Activated naive CD8-positive, alpha-beta T cell (primary cell): ENCODE results near the gene TMEM179.

Experiments
- H3K27ac Mint-ChIP-seq: one replicate; pipeline ENCODE4 v1.8.0; 2021; ENCODE audit warnings: mixed read lengths
- H3K27me3 Mint-ChIP-seq: one replicate; pipeline ENCODE4 v1.8.0; 2021; ENCODE audit warnings: mixed read lengths
- H3K36me3 Mint-ChIP-seq: one replicate; pipeline ENCODE4 v1.8.0; 2021; ENCODE audit warnings: mixed read lengths
- H3K4me1 Mint-ChIP-seq: one replicate; pipeline ENCODE4 v1.8.0; 2021; ENCODE audit warnings: low read depth, mixed read lengths
- H3K4me3 Mint-ChIP-seq: one replicate; pipeline ENCODE4 v1.8.0; 2021; ENCODE audit warnings: mild to moderate bottlenecking, mixed read lengths
- H3K9me3 Mint-ChIP-seq: one replicate; pipeline ENCODE4 v1.8.0; 2021; ENCODE audit warnings: low read depth, mixed read lengths

TMEM179 gene

DNA sequence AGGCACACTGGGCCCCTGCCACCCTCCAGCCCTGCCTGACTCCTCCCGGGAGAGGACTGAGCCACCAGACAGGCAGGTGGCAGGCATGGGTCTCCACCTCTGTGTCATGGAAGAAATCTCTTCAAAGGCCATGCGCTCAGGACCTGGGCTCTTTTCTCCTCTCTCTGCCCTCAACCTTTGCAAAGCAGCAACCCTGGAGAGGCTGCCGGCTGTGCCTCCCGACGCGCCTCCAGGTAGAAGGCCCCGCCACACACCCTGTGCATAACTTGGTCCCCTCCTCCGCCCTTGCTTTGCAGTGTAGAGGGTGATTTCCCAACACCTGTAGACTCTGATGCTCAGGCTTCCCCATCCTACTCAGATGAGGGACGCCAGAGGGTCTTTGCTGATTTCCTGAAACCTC, 28.2 kb upstream of the TMEM179 start:
- H3K4me3 Mint-ChIP-seq = no peak overlapping the region
- H3K36me3 Mint-ChIP-seq = peaks cover 10% of the 10 kb centered on the region

GRCh38 chr14:104624939-104625338, 20.4 kb upstream of the TMEM179 start:
- H3K4me1 Mint-ChIP-seq = no peaks in the 10 kb centered on the region
- peaks cover 20% of the 10 kb centered on the region for H3K27me3 Mint-ChIP-seq
- H3K27ac Mint-ChIP-seq = no peak overlapping the region
- peaks cover 13% of the 10 kb centered on the region for H3K36me3 Mint-ChIP-seq
- no peak overlapping the region for H3K4me3 Mint-ChIP-seq
- peaks cover 17% of the 10 kb centered on the region for H3K9me3 Mint-ChIP-seq

More for the DNA sequence above, 28.2 kb upstream of the TMEM179 start:
- Mint-ChIP-seq H3K27me3 (peaks cover 3% of the 10 kb centered on the region), H3K4me1 (no peaks in the 10 kb centered on the region), H3K9me3 (peaks cover 8% of the 10 kb centered on the region), H3K27ac (no peak overlapping the region)

- Mint-ChIP-seq H3K27ac (no peak overlapping the region), H3K36me3 (no peaks in the 10 kb centered on the region), H3K9me3 (no peaks in the 10 kb centered on the region), H3K27me3 (peaks cover 17% of the 10 kb centered on the region), H3K4me3 (no peak overlapping the region), H3K4me1 (peaks cover under 1% of the 10 kb centered on the region)
Observed at GRCh38 chr14:104614126-104614812, 9.7 kb upstream of the TMEM179 start.

DNA sequence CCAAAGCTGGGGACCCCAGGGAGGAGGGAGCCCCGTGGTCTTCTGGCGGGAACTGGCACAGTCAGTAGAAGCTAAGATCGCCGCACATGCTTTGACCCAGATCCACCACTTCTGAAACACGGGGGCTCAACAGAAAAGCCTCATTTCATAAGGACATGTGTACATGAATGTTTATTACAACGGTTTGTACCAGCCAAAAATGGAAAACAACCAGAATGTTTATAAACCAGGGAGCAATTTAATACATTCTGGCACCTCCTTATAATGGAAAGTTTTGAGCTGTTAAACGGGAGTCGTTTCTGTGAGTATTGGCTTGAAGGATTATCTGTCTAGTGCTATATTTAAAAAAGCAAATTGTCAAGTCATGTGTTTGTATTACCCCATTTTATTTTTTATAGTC, 7.3 kb upstream of the TMEM179 start:
- H3K36me3 Mint-ChIP-seq = no peaks in the 10 kb centered on the region
- no peak overlapping the region for H3K27ac Mint-ChIP-seq
- H3K9me3 Mint-ChIP-seq = no peaks in the 10 kb centered on the region
- H3K4me1 Mint-ChIP-seq = no peaks in the 10 kb centered on the region
- peaks cover 7% of the 10 kb centered on the region for H3K27me3 Mint-ChIP-seq
- H3K4me3 Mint-ChIP-seq = no peak overlapping the region

DNA sequence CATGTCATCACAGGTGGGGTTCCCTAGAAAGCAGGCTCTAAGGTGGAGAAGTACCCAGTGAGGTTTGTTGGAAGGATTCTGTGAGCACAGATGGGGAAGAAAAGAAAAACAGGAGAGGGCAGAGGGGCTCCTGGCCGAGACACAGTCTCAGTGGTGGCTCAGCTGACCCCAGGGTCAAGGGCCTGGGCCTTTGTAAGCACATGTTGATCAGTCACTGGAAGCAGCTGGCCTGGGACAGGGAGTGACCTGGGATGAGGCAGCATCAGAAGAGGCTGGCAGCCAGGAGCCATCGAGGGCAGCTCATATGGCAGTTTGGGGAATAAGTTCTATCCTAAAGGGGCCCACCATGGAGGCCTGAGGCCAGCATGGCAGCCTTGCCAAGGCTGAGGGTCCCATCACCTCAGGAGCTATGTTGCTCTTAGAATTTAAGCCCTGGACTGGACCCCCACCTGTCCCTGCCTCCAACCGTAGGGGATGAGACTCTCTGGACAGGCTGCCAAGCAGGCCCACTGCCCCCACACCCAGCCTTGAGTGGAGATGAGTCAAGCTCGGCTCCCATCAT, 6.3 kb upstream of the TMEM179 start:
- H3K27me3 Mint-ChIP-seq = peaks cover 9% of the 10 kb centered on the region
- no peaks in the 10 kb centered on the region for H3K36me3 Mint-ChIP-seq
- no peak overlapping the region for H3K27ac Mint-ChIP-seq
- H3K4me1 Mint-ChIP-seq = no peaks in the 10 kb centered on the region
- H3K4me3 Mint-ChIP-seq = no peak overlapping the region
- H3K9me3 Mint-ChIP-seq = no peaks in the 10 kb centered on the region

DNA sequence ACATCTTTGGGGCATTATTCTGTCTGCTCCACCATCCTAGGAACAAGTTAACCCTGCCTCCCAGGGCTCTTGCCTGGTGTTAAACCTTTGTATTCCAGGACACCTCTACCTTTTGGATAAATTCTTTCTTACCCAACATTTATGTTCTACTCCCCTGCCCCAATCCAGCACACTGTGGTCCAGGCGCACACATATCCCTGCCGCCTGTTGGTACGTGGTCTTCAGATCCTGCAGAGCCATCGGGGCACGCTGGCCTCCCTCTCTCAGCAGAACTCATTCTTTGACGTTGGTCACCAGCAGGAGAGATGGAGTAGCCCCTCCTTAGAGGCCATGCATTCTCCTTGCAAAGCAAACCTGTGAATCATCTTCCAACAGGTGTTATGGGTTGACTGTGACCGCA, 5.1 kb upstream of the TMEM179 start:
- Mint-ChIP-seq H3K27me3 (peaks cover 14% of the 10 kb centered on the region), H3K4me3 (no peak overlapping the region), H3K27ac (no peak overlapping the region), H3K9me3 (no peaks in the 10 kb centered on the region), H3K4me1 (peaks cover 1% of the 10 kb centered on the region), H3K36me3 (no peaks in the 10 kb centered on the region)

- Mint-ChIP-seq H3K4me3 (no peak overlapping the region), H3K36me3 (no peaks in the 10 kb centered on the region), H3K27ac (no peak overlapping the region), H3K27me3 (peaks cover 22% of the 10 kb centered on the region), H3K9me3 (no peaks in the 10 kb centered on the region), H3K4me1 (peaks cover 2% of the 10 kb centered on the region)
Observed at GRCh38 chr14:104603711-104604401, 716 bp downstream of the TMEM179 start.

- Mint-ChIP-seq H3K27ac (no peak overlapping the region), H3K4me1 (peaks cover 2% of the 10 kb centered on the region), H3K36me3 (no peaks in the 10 kb centered on the region), H3K27me3 (peaks cover 24% of the 10 kb centered on the region), H3K9me3 (no peaks in the 10 kb centered on the region), H3K4me3 (no peak overlapping the region)
Observed at GRCh38 chr14:104602933-104603325, 1.6 kb downstream of the TMEM179 start.

GRCh38 chr14:104602315-104602932, 2.1 kb downstream of the TMEM179 start:
- no peaks in the 10 kb centered on the region for H3K36me3 Mint-ChIP-seq
- H3K27ac Mint-ChIP-seq = no peak overlapping the region
- H3K9me3 Mint-ChIP-seq = no peaks in the 10 kb centered on the region
- peaks cover 2% of the 10 kb centered on the region for H3K4me1 Mint-ChIP-seq
- no peak overlapping the region for H3K4me3 Mint-ChIP-seq
- peaks cover 24% of the 10 kb centered on the region for H3K27me3 Mint-ChIP-seq

- no peaks in the 10 kb centered on the region for H3K9me3 Mint-ChIP-seq
- peaks cover 2% of the 10 kb centered on the region for H3K4me1 Mint-ChIP-seq
- H3K27me3 Mint-ChIP-seq = peaks cover 22% of the 10 kb centered on the region
- H3K27ac Mint-ChIP-seq = no peak overlapping the region
- H3K4me3 Mint-ChIP-seq = no peak overlapping the region
- no peaks in the 10 kb centered on the region for H3K36me3 Mint-ChIP-seq
Observed at GRCh38 chr14:104601786-104602185, 2.8 kb downstream of the TMEM179 start.

GRCh38 chr14:104600805-104601204, 3.8 kb downstream of the TMEM179 start:
- Mint-ChIP-seq H3K27ac (no peak overlapping the region), H3K4me1 (peaks cover 2% of the 10 kb centered on the region), H3K9me3 (no peaks in the 10 kb centered on the region), H3K4me3 (no peak overlapping the region), H3K27me3 (peaks cover 17% of the 10 kb centered on the region), H3K36me3 (no peaks in the 10 kb centered on the region)

DNA sequence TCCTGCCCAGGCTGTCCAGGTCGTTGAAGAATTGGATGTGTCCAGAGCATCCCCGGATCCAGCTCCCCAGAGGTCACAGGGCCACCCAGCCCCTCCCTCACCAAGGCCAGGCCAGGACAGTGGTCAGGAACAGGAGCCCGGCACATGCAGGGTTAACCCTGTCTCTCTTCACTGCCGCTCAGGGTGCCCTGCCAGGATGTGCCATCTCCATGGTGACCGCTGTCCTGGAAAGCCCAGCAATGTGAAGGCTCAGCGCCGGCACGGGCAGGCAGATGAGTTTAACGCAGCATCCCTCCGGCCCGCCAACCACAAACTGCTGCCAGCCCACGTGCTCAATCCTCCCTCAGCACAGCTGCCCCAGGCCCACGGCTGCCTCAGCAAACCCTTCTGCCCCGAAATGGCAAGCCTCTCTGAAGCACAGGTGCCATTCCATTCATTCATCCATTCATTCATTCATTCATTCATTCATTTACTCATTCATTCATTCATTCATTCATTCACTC, 4.4 kb downstream of the TMEM179 start:
- Mint-ChIP-seq H3K27me3 (peaks cover 14% of the 10 kb centered on the region), H3K4me3 (no peak overlapping the region)

GRCh38 chr14:104599446-104599845, 5.1 kb downstream of the TMEM179 start:
- Mint-ChIP-seq H3K4me3 (no peak overlapping the region), H3K36me3 (no peaks in the 10 kb centered on the region), H3K4me1 (peaks cover 1% of the 10 kb centered on the region), H3K27ac (no peak overlapping the region), H3K27me3 (peaks cover 12% of the 10 kb centered on the region), H3K9me3 (no peaks in the 10 kb centered on the region)

More for the DNA sequence above, 4.4 kb downstream of the TMEM179 start:
- H3K36me3 Mint-ChIP-seq = no peaks in the 10 kb centered on the region
- H3K27ac Mint-ChIP-seq = no peak overlapping the region
- H3K4me1 Mint-ChIP-seq = peaks cover 1% of the 10 kb centered on the region
- H3K9me3 Mint-ChIP-seq = no peaks in the 10 kb centered on the region

DNA sequence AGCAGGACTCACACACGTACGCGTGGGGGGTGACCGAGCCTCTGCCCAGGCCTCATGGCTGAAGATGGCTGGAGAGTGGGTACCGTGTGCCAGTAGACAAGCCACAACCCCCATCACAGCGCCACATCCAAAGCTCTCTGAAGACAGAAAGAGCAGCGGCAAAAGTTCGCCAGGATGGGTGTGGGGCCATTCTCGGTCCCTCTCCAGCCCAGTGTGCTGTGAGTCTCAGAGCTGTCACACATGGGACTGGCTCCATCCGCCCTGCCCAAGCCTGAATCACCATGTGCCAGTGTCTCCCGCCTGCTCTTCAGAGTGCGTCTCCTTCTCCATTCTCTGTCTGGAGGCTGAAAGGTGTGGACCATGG, 5.7 kb downstream of the TMEM179 start:
- no peak overlapping the region for H3K4me3 Mint-ChIP-seq
- H3K27ac Mint-ChIP-seq = no peak overlapping the region
- H3K27me3 Mint-ChIP-seq = peaks cover 10% of the 10 kb centered on the region

More for the DNA sequence above, 5.7 kb downstream of the TMEM179 start:
- H3K36me3 Mint-ChIP-seq = no peaks in the 10 kb centered on the region
- H3K4me1 Mint-ChIP-seq = no peaks in the 10 kb centered on the region
- H3K9me3 Mint-ChIP-seq = no peaks in the 10 kb centered on the region
